ENCODE results near the gene FOXRED1.

FOXRED1 gene

DNA sequence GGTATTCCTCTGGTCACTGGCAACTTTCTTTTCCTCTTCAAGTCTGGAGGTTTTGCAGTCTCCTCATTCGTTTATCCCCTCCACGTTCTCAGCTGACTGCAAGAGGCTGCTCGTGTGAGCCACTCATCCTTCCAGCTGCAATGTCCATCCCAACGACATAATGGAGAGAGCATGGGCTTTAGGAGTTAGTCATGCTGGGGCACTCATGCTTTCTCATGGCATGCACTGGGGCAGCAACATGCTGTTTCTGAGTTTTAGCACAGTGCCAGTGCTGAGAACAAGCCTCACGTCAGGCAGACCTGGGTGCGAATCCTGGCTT lies 42.0 kb downstream of the FOXRED1 start:
- DNase-seq (ENCODE audit: low spot score) = no peak
- FAIRE-seq = no peak

DNA sequence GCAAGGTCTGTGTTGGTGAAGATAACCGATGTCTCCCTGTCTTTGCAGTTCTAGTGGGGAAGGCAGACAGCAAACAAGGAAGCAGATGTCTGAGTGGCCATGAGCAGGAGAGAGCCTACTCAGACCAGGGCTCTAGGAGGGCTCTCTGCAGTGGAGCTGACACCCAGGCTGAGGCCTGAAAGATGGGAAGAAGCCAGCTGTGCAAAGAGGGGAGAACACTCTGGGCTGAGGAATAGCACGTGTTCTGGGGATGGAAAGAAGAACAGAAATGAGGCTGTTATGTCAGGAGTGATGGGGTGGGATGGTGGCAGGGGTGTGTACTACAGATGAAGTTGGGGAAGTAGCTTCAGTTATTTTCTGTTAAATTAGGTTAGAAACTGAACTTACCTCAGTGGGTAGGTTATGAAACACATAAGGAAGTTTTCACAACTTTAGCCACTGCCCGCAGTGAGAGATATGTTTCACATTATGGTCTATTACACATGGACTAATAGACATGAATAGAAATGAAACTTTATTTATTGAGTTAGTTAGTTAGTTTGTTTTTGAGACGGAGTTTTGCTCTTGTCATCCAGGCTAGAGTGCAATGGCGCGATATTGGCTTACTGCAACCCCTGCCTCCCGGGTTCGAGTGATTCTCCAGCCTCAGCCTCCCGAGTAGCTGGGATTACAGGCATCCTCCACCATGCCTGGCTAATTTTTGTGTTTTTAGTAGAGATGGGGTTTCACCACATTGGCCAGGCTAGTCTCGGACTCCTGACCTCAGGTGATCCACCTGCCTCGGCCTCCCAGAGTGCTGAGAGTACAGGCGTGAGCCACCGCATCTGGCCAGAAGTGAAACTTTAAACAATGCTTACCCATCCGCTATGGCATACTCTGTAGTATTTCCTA lies 42.7 kb downstream of the FOXRED1 start:
- FAIRE-seq (no peak), DNase-seq (ENCODE audit: low spot score) (no peak)

GRCh38 chr11:126312961-126313360 lies 44.0 kb downstream of the FOXRED1 start:
- FAIRE-seq (no peak), DNase-seq (ENCODE audit: low spot score) (no peak)

DNA sequence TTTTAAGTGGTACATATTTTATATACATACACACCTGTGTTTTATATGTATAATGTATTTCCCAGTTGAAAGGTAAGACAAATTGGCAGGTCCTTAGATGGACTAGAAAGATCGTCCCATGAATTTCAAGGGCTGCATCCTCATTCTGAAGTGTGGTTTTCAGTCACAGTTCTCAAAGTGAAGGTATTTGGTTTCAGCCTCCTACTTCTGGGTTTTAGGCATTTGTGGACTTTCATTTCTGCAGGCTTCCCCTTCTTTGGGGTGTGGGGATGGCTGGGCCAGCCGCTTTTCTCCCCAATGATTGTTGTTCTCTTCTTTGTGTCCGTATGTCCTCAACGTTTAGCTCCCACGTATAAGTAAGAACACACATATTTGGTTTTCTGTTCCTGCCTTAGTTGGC lies 44.9 kb downstream of the FOXRED1 start:
- FAIRE-seq (no peak), DNase-seq (ENCODE audit: low spot score) (no peak)

GRCh38 chr11:126317432-126317755 lies 48.4 kb downstream of the FOXRED1 start:
- no peak for DNase-seq (ENCODE audit: low spot score)

DNA sequence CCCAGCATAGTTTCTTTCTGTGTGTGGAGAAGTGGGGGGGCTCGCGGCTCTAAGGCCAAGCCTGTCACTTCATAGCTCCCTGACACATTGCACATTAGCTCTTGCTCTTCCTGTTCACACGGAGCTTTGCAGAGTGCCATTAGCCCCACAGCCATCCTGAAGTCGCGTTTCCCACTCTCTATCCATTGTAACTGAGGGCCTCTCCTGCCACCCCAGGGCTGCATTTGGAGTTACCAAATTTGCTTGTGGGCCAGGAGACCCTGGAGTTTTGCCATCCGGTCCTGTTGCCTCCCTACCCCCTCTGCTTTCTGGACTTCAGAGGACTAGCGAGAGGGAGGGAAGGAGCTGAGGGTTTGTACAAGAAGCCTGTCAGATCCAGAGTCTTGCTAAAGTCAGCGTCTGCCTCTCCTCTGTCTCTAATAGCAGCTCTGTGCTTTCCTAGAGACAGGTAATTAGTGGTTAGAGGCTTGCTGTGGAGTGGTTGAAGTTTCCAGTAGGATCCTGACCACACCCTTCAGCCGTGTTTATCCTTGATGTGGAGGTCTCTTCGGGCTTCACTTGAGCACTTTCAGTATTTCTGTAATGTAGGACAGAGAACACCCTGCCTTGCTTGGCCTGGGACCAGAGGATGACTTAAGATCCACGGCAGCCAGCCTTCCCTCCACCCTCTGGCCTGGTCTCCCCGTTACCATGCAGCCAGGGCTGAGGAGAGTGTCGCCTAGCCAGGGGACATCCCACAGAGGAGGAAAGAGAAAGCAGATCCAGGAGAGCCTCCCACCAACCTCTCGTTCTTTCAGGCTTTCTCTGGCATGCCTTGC lies 49.0 kb downstream of the FOXRED1 start:
- no peak for FAIRE-seq
- peak; percentile 61 for DNase-seq (ENCODE audit: low spot score)

More at GRCh38 chr11:126317432-126317755, 48.4 kb downstream of the FOXRED1 start:
- no peak for FAIRE-seq

- DNase-seq (ENCODE audit: low spot score) (peak; percentile 81), FAIRE-seq (peak; percentile 83)
These were observed 49.8 kb downstream of the FOXRED1 start for GRCh38 chr11:126318574-126319373.

DNA sequence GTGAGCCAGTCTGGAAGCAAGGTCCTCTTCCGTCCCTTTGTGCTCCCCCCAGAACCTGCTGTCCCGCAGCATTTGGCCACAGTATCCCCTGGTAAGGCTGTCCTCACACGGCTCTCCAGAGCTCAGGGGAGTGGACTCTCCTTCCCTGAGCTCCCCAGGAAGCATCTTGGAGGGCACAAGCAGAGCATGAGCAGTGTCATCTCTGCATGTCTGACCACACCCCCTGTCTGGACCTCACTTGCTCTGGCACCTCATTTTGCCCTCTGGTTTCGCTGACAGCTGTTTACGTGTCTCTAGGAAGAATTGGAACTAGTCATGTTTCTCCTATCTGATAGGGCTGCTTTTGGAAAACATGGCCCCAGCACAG lies 50.4 kb downstream of the FOXRED1 start:
- no peak for DNase-seq (ENCODE audit: low spot score)
- FAIRE-seq = no peak

GRCh38 chr11:126322996-126323395 lies 54.0 kb downstream of the FOXRED1 start:
- FAIRE-seq (no peak), DNase-seq (ENCODE audit: low spot score) (no peak)

- FAIRE-seq = no peak
- no peak for DNase-seq (ENCODE audit: low spot score)
These were observed 58.5 kb downstream of the FOXRED1 start for GRCh38 chr11:126327281-126328000.

All from RCC 7860 (cell line).